Skeletal muscle satellite cell (primary cell): ENCODE data around the gene LTBP2.
"Not testable (repeated sequence)": the region's sequence is repeated elsewhere in the genome, so short reads cannot be mapped to it uniquely, and the experiment has no call there.

Experiments used
- H3K27me3 ChIP-seq: 2 replicates; pipeline ENCODE4 v1.7.0; 2013; ENCODE audit warnings: low read length; ENCODE audit not compliant: control insufficient read depth, insufficient read depth
- H3K36me3 ChIP-seq: 2 replicates; pipeline ENCODE4 v1.7.0; 2013; ENCODE audit warnings: mild to moderate bottlenecking, control low read depth, low read length; ENCODE audit not compliant: insufficient read depth
- H3K4me1 ChIP-seq: 2 replicates; pipeline ENCODE4 v1.7.0; 2013; ENCODE audit warnings: low read length; ENCODE audit not compliant: control insufficient read depth, insufficient read depth
- H3K4me2 ChIP-seq: 2 replicates; pipeline ENCODE4 v1.7.0; 2013; ENCODE audit warnings: mild to moderate bottlenecking, low read length
- H3K4me3 ChIP-seq: 2 replicates; pipeline ENCODE4 v1.7.0; 2013; ENCODE audit warnings: low read length
- H3K9ac ChIP-seq: 2 replicates; pipeline ENCODE4 v1.7.0; 2013; ENCODE audit warnings: mild to moderate bottlenecking, low read depth, low read length, moderate library complexity
- H3K9me3 ChIP-seq: replicated peaks from 2 replicates; pipeline ENCODE4 v1.7.0; 2013; ENCODE audit warnings: mild to moderate bottlenecking, control low read depth, low read length

The LTBP2 gene

GRCh38 chr14:74542056-74542685, 69.9 kb downstream of the LTBP2 start:
- Histone ChIP-seq H3K4me2 (no peak overlapping the region), H3K9me3 (no peaks in the 10 kb centered on the region), H3K36me3 (peaks cover 79% of the 10 kb centered on the region), H3K4me1 (peaks cover 14% of the 10 kb centered on the region), H3K27me3 (no peaks in the 10 kb centered on the region), H3K4me3 (no peak overlapping the region), H3K9ac (no peak overlapping the region)

- H3K36me3 ChIP-seq, result peaks cover 70% of the 10 kb centered on the region
- H3K4me1 ChIP-seq, result peaks cover 5% of the 10 kb centered on the region
- H3K9me3 ChIP-seq, result no peaks in the 10 kb centered on the region
- H3K4me3 ChIP-seq, result no peak overlapping the region
- H3K9ac ChIP-seq, result no peak overlapping the region
- no peak overlapping the region for H3K4me2 ChIP-seq
- no peaks in the 10 kb centered on the region for H3K27me3 ChIP-seq
Measured at GRCh38 chr14:74541225-74541624, 70.8 kb downstream of the LTBP2 start.

GRCh38 chr14:74539503-74539902, 72.5 kb downstream of the LTBP2 start:
- H3K4me3 ChIP-seq, result no peak overlapping the region
- H3K27me3 ChIP-seq, result no peaks in the 10 kb centered on the region
- no peak overlapping the region for H3K4me2 ChIP-seq
- no peaks in the 10 kb centered on the region for H3K4me1 ChIP-seq
- H3K9me3 ChIP-seq, result no peaks in the 10 kb centered on the region
- peaks cover 63% of the 10 kb centered on the region for H3K36me3 ChIP-seq
- no peak overlapping the region for H3K9ac ChIP-seq

- Histone ChIP-seq H3K4me3 (no peak overlapping the region), H3K27me3 (no peaks in the 10 kb centered on the region), H3K9me3 (no peaks in the 10 kb centered on the region), H3K36me3 (peaks cover 63% of the 10 kb centered on the region), H3K4me2 (no peak overlapping the region), H3K9ac (no peak overlapping the region), H3K4me1 (no peaks in the 10 kb centered on the region)
Measured at GRCh38 chr14:74538411-74539391, 73.3 kb downstream of the LTBP2 start.

- H3K4me3 ChIP-seq, result not testable (repeated sequence)
- H3K36me3 ChIP-seq, result peaks cover 69% of the 10 kb centered on the region
Measured at GRCh38 chr14:74536336-74536735, 75.7 kb downstream of the LTBP2 start.

GRCh38 chr14:74535756-74536325, 76.2 kb downstream of the LTBP2 start:
- Histone ChIP-seq H3K4me1 (no peaks in the 10 kb centered on the region), H3K9ac (no peak overlapping the region), H3K4me3 (no peak overlapping the region), H3K9me3 (no peaks in the 10 kb centered on the region), H3K4me2 (no peak overlapping the region), H3K27me3 (no peaks in the 10 kb centered on the region), H3K36me3 (peaks cover 69% of the 10 kb centered on the region)

More at GRCh38 chr14:74536336-74536735, 75.7 kb downstream of the LTBP2 start:
- not testable (repeated sequence) for H3K4me1 ChIP-seq, H3K9me3 ChIP-seq, H3K4me2 ChIP-seq, H3K9ac ChIP-seq, H3K27me3 ChIP-seq

GRCh38 chr14:74533576-74533975, 78.5 kb downstream of the LTBP2 start:
- H3K27me3 ChIP-seq, result no peaks in the 10 kb centered on the region
- peaks cover 69% of the 10 kb centered on the region for H3K36me3 ChIP-seq

GRCh38 chr14:74532246-74532645, 79.8 kb downstream of the LTBP2 start:
- H3K9ac ChIP-seq, result peak overlapping the region; percentile 64
- H3K4me3 ChIP-seq, result no peak overlapping the region
- H3K9me3 ChIP-seq, result no peaks in the 10 kb centered on the region
- H3K4me2 ChIP-seq, result no peak overlapping the region
- peaks cover 76% of the 10 kb centered on the region for H3K36me3 ChIP-seq
- no peaks in the 10 kb centered on the region for H3K4me1 ChIP-seq
- H3K27me3 ChIP-seq, result no peaks in the 10 kb centered on the region

More at GRCh38 chr14:74533576-74533975, 78.5 kb downstream of the LTBP2 start:
- no peak overlapping the region for H3K4me2 ChIP-seq
- no peaks in the 10 kb centered on the region for H3K9me3 ChIP-seq
- no peak overlapping the region for H3K9ac ChIP-seq
- H3K4me3 ChIP-seq, result no peak overlapping the region
- no peaks in the 10 kb centered on the region for H3K4me1 ChIP-seq

GRCh38 chr14:74531467-74531866, 80.6 kb downstream of the LTBP2 start:
- no peak overlapping the region for H3K4me3 ChIP-seq
- peaks cover 83% of the 10 kb centered on the region for H3K36me3 ChIP-seq
- H3K9me3 ChIP-seq, result no peaks in the 10 kb centered on the region
- no peaks in the 10 kb centered on the region for H3K27me3 ChIP-seq
- H3K4me2 ChIP-seq, result no peak overlapping the region
- no peaks in the 10 kb centered on the region for H3K4me1 ChIP-seq
- peak overlapping the region; percentile 64 for H3K9ac ChIP-seq

GRCh38 chr14:74531006-74531405, 81.0 kb downstream of the LTBP2 start:
- Histone ChIP-seq H3K9me3 (no peaks in the 10 kb centered on the region), H3K4me1 (peaks cover under 1% of the 10 kb centered on the region), H3K9ac (no peak overlapping the region), H3K27me3 (no peaks in the 10 kb centered on the region), H3K4me3 (no peak overlapping the region), H3K36me3 (peaks cover 87% of the 10 kb centered on the region), H3K4me2 (no peak overlapping the region)

- H3K9ac ChIP-seq, result no peak overlapping the region
- H3K4me1 ChIP-seq, result peaks cover 21% of the 10 kb centered on the region
- no peaks in the 10 kb centered on the region for H3K9me3 ChIP-seq
- no peaks in the 10 kb centered on the region for H3K27me3 ChIP-seq
- no peak overlapping the region for H3K4me3 ChIP-seq
- peaks cover 83% of the 10 kb centered on the region for H3K36me3 ChIP-seq
- no peak overlapping the region for H3K4me2 ChIP-seq
Measured at GRCh38 chr14:74528886-74529285, 83.2 kb downstream of the LTBP2 start.
